IPS-18a (cell line): Measurements from ENCODE around the gene PRELID2.

Experiments
- H3K27ac ChIP-seq: one replicate; pipeline ENCODE4 v1.5.1; 2013; ENCODE audit warnings: low read length
- H3K27me3 ChIP-seq: one replicate; pipeline ENCODE4 v1.6.1; 2013; ENCODE audit warnings: mild to moderate bottlenecking, low read length; ENCODE audit not compliant: control insufficient read depth, insufficient read depth
- H3K36me3 ChIP-seq: one replicate; pipeline ENCODE4 v1.6.1; 2013; ENCODE audit warnings: low read depth, low read length; ENCODE audit not compliant: control insufficient read depth
- H3K4me1 ChIP-seq: one replicate; pipeline ENCODE4 v1.6.1; 2013; ENCODE audit warnings: low read depth, low read length; ENCODE audit not compliant: control insufficient read depth
- H3K4me3 ChIP-seq: one replicate; pipeline ENCODE4 v1.5.1; 2013; ENCODE audit warnings: low read length
- H3K9ac ChIP-seq: one replicate; pipeline ENCODE4 v1.6.1; 2013; ENCODE audit warnings: mild to moderate bottlenecking, low read length, moderate library complexity
- H3K9me3 ChIP-seq: one replicate; pipeline ENCODE4 v1.6.1; 2013; ENCODE audit warnings: low read depth, low read length; ENCODE audit not compliant: control insufficient read depth

PRELID2 gene

GRCh38 chr5:145723516-145723915 is 111.6 kb downstream of the PRELID2 start:
- H3K9me3 ChIP-seq: peaks cover 14% of the 10 kb centered on the region
- H3K4me1 ChIP-seq: no peaks in the 10 kb centered on the region
- H3K9ac ChIP-seq: no peak overlapping the region
- H3K36me3 ChIP-seq: no peaks in the 10 kb centered on the region
- H3K27me3 ChIP-seq: no peaks in the 10 kb centered on the region
- no peak overlapping the region for H3K27ac ChIP-seq
- H3K4me3 ChIP-seq: no peak overlapping the region

GRCh38 chr5:145718956-145719355 is 116.2 kb downstream of the PRELID2 start:
- H3K9ac ChIP-seq: no peak overlapping the region
- H3K4me3 ChIP-seq: no peak overlapping the region
- H3K4me1 ChIP-seq: no peaks in the 10 kb centered on the region
- H3K27ac ChIP-seq: no peak overlapping the region
- H3K9me3 ChIP-seq: no peaks in the 10 kb centered on the region
- no peaks in the 10 kb centered on the region for H3K27me3 ChIP-seq
- no peaks in the 10 kb centered on the region for H3K36me3 ChIP-seq

GRCh38 chr5:145715412-145715811 is 119.7 kb downstream of the PRELID2 start:
- Histone ChIP-seq H3K9me3 (no peaks in the 10 kb centered on the region), H3K9ac (no peak overlapping the region), H3K36me3 (no peaks in the 10 kb centered on the region), H3K27ac (no peak overlapping the region), H3K4me1 (no peaks in the 10 kb centered on the region), H3K27me3 (no peaks in the 10 kb centered on the region), H3K4me3 (no peak overlapping the region)

- Histone ChIP-seq H3K27ac (no peak overlapping the region), H3K9me3 (no peaks in the 10 kb centered on the region), H3K36me3 (no peaks in the 10 kb centered on the region), H3K4me1 (no peaks in the 10 kb centered on the region), H3K4me3 (no peak overlapping the region), H3K27me3 (no peaks in the 10 kb centered on the region), H3K9ac (no peak overlapping the region)
Measured at GRCh38 chr5:145712245-145712644, 122.9 kb downstream of the PRELID2 start.

GRCh38 chr5:145711417-145711816 is 123.7 kb downstream of the PRELID2 start:
- no peaks in the 10 kb centered on the region for H3K9me3 ChIP-seq
- no peaks in the 10 kb centered on the region for H3K27me3 ChIP-seq
- H3K9ac ChIP-seq: no peak overlapping the region
- no peaks in the 10 kb centered on the region for H3K4me1 ChIP-seq
- no peak overlapping the region for H3K4me3 ChIP-seq
- no peaks in the 10 kb centered on the region for H3K36me3 ChIP-seq
- H3K27ac ChIP-seq: no peak overlapping the region
